NOMO-1 treated with dmso at 0.1 percent for 144 hours (cell line): ENCODE results near the gene PCDH12.
"Not testable (repeated sequence)": the region's sequence is repeated elsewhere in the genome, so short reads cannot be mapped to it uniquely, and the experiment has no call there.

ENCODE experiments used
- DNase-seq: peaks from one replicate; lab custom pipeline; 2025; ENCODE audit not compliant: unreplicated experiment; lab: John Stamatoyannopoulos, UW

PCDH12 gene

GRCh38 chr5:141941307-141941706 is 16.7 kb downstream of the PCDH12 start:
- DNase-seq = no peak

- no peak for DNase-seq
Observed at GRCh38 chr5:141940695-141941271, 17.2 kb downstream of the PCDH12 start.

- no peak for DNase-seq
Observed at GRCh38 chr5:141935538-141935937, 22.5 kb downstream of the PCDH12 start.

GRCh38 chr5:141934099-141934844 is 23.7 kb downstream of the PCDH12 start:
- DNase-seq = no peak

GRCh38 chr5:141933151-141933550 is 24.9 kb downstream of the PCDH12 start:
- no peak for DNase-seq

- DNase-seq = no peak
Observed at GRCh38 chr5:141931694-141932093, 26.3 kb downstream of the PCDH12 start.

GRCh38 chr5:141929398-141930058 is 28.5 kb downstream of the PCDH12 start:
- no peak for DNase-seq

GRCh38 chr5:141928051-141928450 is 30.0 kb downstream of the PCDH12 start:
- DNase-seq = no peak

GRCh38 chr5:141926434-141926833 is 31.6 kb downstream of the PCDH12 start:
- DNase-seq = no peak

GRCh38 chr5:141923448-141924313 is 34.3 kb downstream of the PCDH12 start, which contains the start of gene DELE1:
TSS of gene DELE1 (plus strand) at chr5:141923871. CDS start at chr5:141923942, 71 bp downstream.
- DNase-seq = peak; percentile 97

GRCh38 chr5:141922827-141923447 is 35.1 kb downstream of the PCDH12 start:
- not testable (repeated sequence) for DNase-seq

GRCh38 chr5:141920771-141921170 is 37.2 kb downstream of the PCDH12 start:
- no peak for DNase-seq

GRCh38 chr5:141919218-141920119 is 38.5 kb downstream of the PCDH12 start:
- no peak for DNase-seq

GRCh38 chr5:141917760-141918159 is 40.2 kb downstream of the PCDH12 start:
- DNase-seq = no peak

GRCh38 chr5:141916522-141916921 is 41.5 kb downstream of the PCDH12 start:
- DNase-seq = no peak

- DNase-seq = no peak
Observed at GRCh38 chr5:141915881-141916336, 42.1 kb downstream of the PCDH12 start.

GRCh38 chr5:141914797-141915196 is 43.2 kb downstream of the PCDH12 start:
- DNase-seq = no peak

GRCh38 chr5:141914199-141914743 is 43.7 kb downstream of the PCDH12 start:
- DNase-seq = peak; percentile 84

- DNase-seq = no peak
Observed at GRCh38 chr5:141913560-141914198, 44.3 kb downstream of the PCDH12 start.
